Measurements from ENCODE around the gene C1D. TPM values are rescaled to one million over a fixed set of nuclear protein-coding genes. Genes with fewer than 3 reads are reported as not detected.
"Not testable (repeated sequence)": the region's sequence is repeated elsewhere in the genome, so short reads cannot be mapped to it uniquely, and the experiment has no call there.

C1D gene
- total RNA-seq, 1 donor from 2014 or later, result not detected

DNA sequence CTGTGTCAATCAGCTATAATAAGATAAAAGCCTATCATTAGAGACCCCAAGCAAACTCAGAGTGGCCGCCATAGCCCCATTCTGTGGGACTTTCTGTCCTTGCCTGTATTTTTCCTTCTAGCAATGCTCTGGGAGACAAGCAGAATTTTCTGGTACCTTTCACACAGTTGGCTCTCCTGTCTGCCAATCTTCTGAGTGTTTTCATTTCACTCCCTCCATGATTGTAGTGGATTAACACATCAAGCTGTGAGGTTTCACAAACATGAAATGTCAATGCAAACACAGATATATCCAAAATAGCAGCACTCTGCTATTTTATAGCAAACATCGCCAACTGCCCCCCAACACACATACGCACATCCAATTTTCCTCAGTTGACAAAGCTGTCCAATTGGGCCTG is 64.9 kb downstream of the C1D start:
- no peak overlapping the region for H3K4me3 ChIP-seq
- no peak overlapping the region for H3K27ac ChIP-seq
- no peaks in the 10 kb centered on the region for H3K27me3 ChIP-seq
- TF ChIP-seq, protein P1, sequence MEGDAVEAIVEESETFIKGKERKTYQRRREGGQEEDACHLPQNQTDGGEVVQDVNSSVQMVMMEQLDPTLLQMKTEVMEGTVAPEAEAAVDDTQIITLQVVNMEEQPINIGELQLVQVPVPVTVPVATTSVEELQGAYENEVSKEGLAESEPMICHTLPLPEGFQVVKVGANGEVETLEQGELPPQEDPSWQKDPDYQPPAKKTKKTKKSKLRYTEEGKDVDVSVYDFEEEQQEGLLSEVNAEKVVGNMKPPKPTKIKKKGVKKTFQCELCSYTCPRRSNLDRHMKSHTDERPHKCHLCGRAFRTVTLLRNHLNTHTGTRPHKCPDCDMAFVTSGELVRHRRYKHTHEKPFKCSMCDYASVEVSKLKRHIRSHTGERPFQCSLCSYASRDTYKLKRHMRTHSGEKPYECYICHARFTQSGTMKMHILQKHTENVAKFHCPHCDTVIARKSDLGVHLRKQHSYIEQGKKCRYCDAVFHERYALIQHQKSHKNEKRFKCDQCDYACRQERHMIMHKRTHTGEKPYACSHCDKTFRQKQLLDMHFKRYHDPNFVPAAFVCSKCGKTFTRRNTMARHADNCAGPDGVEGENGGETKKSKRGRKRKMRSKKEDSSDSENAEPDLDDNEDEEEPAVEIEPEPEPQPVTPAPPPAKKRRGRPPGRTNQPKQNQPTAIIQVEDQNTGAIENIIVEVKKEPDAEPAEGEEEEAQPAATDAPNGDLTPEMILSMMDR (IDR thresholded peaks at IDR 0.05), result no peak
- no peaks in the 10 kb centered on the region for H3K4me1 ChIP-seq
- intact Hi-C loops (cut with DNase I), result no loop called here
- H3K9me3 ChIP-seq, result no peaks in the 10 kb centered on the region
- DNase-seq (ENCODE audit: low spot score in 2 of 2), result no peak
- no peaks in the 10 kb centered on the region for H3K36me3 ChIP-seq

DNA sequence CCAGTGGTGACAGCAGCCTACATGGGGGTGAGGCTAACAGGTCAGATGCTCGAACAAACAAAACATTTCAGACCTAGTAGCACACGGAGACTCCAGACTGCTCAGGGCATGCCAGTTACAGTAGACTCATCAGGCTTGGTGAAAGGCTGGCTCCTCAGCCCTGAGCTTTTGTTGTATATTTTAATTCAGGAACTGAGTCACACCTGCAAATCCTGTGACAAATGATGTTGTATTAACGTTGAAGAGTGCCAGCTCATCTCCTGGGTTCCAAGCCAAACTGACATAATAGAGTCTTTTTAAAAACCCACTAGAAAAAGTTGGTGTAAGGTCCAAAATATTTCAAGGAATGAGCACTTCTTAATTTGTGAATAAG is 65.3 kb downstream of the C1D start:
- intact Hi-C loops (cut with DNase I), result no loop called here
- Histone ChIP-seq H3K36me3 (no peaks in the 10 kb centered on the region), H3K27me3 (no peaks in the 10 kb centered on the region), H3K9me3 (no peaks in the 10 kb centered on the region), H3K27ac (no peak overlapping the region), H3K4me1 (no peaks in the 10 kb centered on the region), H3K4me3 (no peak overlapping the region)
- no peak for DNase-seq (ENCODE audit: low spot score in 2 of 2)
- TF ChIP-seq, protein P1 (IDR thresholded peaks at IDR 0.05), result no peak

DNA sequence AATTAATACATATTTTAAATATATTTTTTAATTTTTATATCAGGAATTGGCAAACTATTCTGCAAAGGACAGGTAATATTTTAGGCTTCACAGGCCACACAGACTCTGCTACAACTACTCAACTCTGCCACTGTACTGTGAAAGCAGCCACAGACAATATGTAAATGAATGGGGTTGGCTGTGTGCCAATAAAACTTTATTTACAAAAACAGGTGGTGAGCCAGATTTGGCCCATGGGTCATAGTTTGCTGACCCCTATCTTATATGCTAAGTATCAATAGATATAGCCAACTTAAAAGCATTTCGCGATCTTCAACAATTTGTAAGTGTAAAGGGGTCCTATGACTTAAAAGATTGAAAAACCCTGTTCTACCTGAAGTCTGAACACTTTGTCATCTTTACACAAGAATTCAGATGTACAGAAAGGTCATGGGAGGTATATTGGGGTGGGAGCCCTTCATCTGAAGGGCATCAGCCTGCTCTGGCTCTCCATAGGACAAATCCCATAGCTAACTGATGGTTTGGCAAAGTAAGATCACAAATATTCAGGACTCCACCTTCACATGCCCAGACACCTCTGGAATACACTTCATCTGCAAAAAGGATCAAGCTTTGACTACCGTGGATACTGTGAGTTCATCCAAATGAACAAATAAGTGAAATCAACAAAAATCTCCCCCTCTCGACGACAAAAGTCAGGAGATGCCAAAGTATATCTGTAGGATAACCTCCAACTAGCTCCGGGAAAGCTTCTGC is 65.9 kb downstream of the C1D start:
- Histone ChIP-seq H3K9me3 (no peaks in the 10 kb centered on the region), H3K36me3 (no peaks in the 10 kb centered on the region), H3K27ac (no peak overlapping the region), H3K27me3 (no peaks in the 10 kb centered on the region), H3K4me3 (no peak overlapping the region), H3K4me1 (no peaks in the 10 kb centered on the region)
- intact Hi-C loops (cut with DNase I), result no loop called here
- TF ChIP-seq, protein P1 (IDR thresholded peaks at IDR 0.05), result no peak
- no peak for DNase-seq (ENCODE audit: low spot score in 2 of 2)

DNA sequence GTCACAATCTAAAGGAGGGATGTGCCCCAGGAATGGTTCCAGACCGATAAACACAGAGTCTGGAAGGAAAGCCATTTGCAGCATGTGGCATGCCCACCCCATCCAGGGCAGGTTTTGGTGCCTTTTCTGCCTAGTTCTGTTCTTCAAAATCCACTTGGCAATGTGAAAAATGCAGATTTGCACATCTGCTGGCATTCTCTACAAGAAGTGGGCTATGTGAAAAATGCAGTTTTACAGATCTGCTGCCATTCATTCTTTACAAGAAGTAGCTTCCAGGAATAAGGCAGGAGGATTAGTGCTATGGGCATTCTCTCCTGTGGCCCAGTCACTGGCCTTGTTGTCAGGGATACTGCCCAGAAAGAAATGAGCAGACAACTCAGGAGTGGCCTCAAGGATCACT is 68.1 kb downstream of the C1D start:
- intact Hi-C loops (cut with DNase I), result no loop called here
- Histone ChIP-seq H3K4me1 (no peaks in the 10 kb centered on the region), H3K4me3 (no peak overlapping the region), H3K27ac (no peak overlapping the region), H3K9me3 (no peaks in the 10 kb centered on the region), H3K36me3 (no peaks in the 10 kb centered on the region), H3K27me3 (no peaks in the 10 kb centered on the region)
- TF ChIP-seq, protein P1 (IDR thresholded peaks at IDR 0.05), result no peak
- no peak for DNase-seq (ENCODE audit: low spot score in 2 of 2)

DNA sequence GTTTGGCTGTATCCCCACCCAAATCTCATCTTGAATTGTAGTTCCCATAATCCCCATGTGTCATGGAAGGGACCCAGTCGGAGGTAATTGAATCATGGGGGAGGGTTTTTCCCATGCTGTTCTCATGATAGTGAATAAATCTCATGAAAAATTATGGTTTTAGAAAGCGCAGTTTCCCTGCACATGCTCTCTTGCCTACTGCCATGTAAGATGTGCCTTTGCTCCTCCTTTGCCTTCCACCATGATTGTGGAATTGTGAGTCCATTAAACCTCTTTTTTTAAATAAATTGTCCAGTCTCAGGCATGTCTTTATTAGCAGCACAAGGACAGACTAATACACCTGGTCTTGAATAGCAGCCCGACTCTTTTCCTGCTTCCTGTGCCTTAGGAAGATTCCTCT is 68.7 kb downstream of the C1D start:
- H3K27me3 ChIP-seq; H3K4me3 ChIP-seq; H3K27ac ChIP-seq; H3K9me3 ChIP-seq; intact Hi-C loops (cut with DNase I); H3K36me3 ChIP-seq; DNase-seq (ENCODE audit: low spot score in 2 of 2); H3K4me1 ChIP-seq: not testable (repeated sequence)

DNA sequence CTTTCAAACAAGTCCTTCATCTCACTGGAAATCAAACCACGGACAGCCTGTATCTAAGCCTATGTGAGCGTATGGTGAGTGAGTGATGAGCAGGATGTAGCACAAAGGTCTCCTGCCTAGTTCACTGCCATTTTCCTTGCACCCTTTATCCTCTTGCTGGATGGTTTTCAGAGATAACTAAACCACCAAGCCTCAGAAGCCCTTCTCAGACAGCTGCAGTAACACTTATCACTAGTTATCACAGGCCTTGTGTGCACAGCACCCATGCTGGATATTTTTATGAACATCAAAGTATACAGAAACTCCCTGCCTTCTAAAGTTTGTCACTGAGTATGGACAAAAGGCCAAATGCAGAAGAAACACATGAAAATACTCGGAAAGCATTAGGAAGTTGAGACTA is 69.5 kb downstream of the C1D start:
- H3K27me3 ChIP-seq, result no peaks in the 10 kb centered on the region
- no peak overlapping the region for H3K27ac ChIP-seq
- TF ChIP-seq, protein P1 (IDR thresholded peaks at IDR 0.05), result no peak
- intact Hi-C loops (cut with DNase I), result no loop called here
- H3K36me3 ChIP-seq, result no peaks in the 10 kb centered on the region
- no peak overlapping the region for H3K4me3 ChIP-seq
- no peak for DNase-seq (ENCODE audit: low spot score in 2 of 2)
- no peaks in the 10 kb centered on the region for H3K4me1 ChIP-seq
- no peaks in the 10 kb centered on the region for H3K9me3 ChIP-seq
